ENCODE measurements around the gene MSANTD3. TPM values are rescaled to one million over a fixed set of nuclear protein-coding genes. Genes with fewer than 3 reads are reported as not detected.

The MSANTD3 gene
- total and polyA plus RNA-seq, 9 of the 15 experiments (the other 6 are each of a cell fraction or from before 2014, with no cell fraction given): 9.4 to 28.7 (median 22.3) TPM

GRCh38 chr9:100426530-100427365 is at the start of gene MSANTD3 (continued):
- no peak for TF ChIP-seq PHF21A (IDR thresholded peaks at IDR 0.05; ENCODE audit: borderline replicate concordance, low read depth)
- peak; percentile 66 for TF ChIP-seq MGA (IDR thresholded peaks at IDR 0.05)
- peak; percentile 46; the same call in 1 of the 2 replicates for TF ChIP-seq CREB3 (tag; conservative IDR thresholded peaks at IDR 0.05; ENCODE audit: low read depth)
- TF ChIP-seq ZNF354B (CRISPR knock-in tag; IDR thresholded peaks at IDR 0.05): no peak
- peak; percentile 76 for TF ChIP-seq RBFOX2 (IDR thresholded peaks at IDR 0.05; ENCODE audit: low read depth, low read length)
- TF ChIP-seq KDM4B (IDR thresholded peaks at IDR 0.05; ENCODE audit: borderline replicate concordance in 2 of 2, low read depth in 1 of 2): 0 out of 4 replicates have a peak, but pooled peaks of 1 of the 2 experiments have one; percentile 21
- peak; percentile 42; the same call in 1 of the 2 replicates for TF ChIP-seq JUN (IDR thresholded peaks at IDR 0.05; ENCODE audit: borderline replicate concordance, low read depth, low read length)
- no peak for TF ChIP-seq JUN (CRISPR knock-in tag; IDR thresholded peaks at IDR 0.05; ENCODE audit: borderline replicate concordance)
- peak; percentile 49 for TF ChIP-seq CCNT2 (IDR thresholded peaks at IDR 0.05; ENCODE audit: borderline replicate concordance, extremely low read depth, insufficient read length, low read depth, low read length)
- no peak for TF ChIP-seq THAP12 (CRISPR knock-in tag; IDR thresholded peaks at IDR 0.05)

All from K562 (cell line).